HG02870 (cell line): ENCODE measurements around the gene STRAP.

Experiments
- ATAC-seq: cut with Tn5 transposase; IDR thresholded peaks from one replicate; pipeline ENCODE4 v1.9.1; 2021; ENCODE audit warnings: mild to moderate bottlenecking, moderate library complexity; ENCODE audit not compliant: unreplicated experiment

STRAP gene, protein sequence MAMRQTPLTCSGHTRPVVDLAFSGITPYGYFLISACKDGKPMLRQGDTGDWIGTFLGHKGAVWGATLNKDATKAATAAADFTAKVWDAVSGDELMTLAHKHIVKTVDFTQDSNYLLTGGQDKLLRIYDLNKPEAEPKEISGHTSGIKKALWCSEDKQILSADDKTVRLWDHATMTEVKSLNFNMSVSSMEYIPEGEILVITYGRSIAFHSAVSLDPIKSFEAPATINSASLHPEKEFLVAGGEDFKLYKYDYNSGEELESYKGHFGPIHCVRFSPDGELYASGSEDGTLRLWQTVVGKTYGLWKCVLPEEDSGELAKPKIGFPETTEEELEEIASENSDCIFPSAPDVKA

DNA sequence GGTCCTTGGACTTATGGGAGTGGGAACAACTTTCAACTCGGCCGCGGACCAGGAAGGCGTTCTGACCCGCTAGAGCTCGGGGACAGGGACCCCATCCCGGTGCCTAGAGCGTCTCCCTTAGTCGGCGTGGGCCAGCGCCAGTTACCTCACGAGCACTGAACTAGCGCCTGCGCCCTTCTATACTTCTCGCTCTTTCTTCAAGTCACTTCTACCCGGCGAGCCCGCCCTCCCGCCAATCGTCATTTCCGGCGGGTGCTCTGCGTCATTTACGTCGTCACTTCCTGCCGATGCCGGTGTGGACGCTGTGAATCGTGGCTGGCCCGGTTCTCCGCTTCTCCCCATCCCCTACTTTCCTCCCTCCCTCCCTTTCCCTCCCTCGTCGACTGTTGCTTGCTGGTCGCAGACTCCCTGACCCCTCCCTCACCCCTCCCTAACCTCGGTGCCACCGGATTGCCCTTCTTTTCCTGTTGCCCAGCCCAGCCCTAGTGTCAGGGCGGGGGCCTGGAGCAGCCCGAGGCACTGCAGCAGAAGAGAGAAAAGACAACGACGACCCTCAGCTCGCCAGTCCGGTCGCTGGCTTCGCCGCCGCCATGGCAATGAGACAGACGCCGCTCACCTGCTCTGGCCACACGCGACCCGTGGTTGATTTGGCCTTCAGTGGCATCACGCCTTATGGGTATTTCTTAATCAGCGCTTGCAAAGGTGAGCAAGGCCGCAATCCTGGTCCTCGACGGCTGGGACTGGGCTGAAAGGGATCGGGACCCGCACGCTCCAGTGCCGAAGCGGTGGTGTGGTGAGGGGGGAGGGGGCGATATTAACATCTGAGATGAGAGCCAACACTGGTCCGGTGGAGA lies at the start of gene STRAP:
TSS of gene STRAP (plus strand) at position 270 of the 854 bp plus-strand sequence. CDS start at position 591, 321 bp downstream.
- ATAC-seq, result peak; percentile 97

DNA sequence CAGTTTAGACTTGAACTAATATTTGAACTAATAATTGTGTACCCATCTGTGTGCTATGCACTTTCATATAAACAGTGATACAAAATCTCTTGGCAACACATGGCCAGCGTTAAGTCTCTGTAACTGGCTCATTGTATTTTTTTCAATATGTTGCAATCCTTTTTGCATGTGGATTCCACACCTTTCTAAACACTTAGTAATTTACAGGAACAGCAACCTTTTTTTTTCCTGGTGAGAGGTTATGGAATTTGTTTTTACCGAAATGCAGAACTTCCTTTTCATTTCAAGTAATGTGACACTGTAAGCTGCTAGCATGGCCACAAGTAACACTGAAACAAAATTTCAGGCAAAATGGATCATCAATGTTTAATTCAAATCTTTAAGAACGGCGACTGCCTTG lies 47.6 kb upstream of the STRAP start:
- ATAC-seq, result no peak

DNA sequence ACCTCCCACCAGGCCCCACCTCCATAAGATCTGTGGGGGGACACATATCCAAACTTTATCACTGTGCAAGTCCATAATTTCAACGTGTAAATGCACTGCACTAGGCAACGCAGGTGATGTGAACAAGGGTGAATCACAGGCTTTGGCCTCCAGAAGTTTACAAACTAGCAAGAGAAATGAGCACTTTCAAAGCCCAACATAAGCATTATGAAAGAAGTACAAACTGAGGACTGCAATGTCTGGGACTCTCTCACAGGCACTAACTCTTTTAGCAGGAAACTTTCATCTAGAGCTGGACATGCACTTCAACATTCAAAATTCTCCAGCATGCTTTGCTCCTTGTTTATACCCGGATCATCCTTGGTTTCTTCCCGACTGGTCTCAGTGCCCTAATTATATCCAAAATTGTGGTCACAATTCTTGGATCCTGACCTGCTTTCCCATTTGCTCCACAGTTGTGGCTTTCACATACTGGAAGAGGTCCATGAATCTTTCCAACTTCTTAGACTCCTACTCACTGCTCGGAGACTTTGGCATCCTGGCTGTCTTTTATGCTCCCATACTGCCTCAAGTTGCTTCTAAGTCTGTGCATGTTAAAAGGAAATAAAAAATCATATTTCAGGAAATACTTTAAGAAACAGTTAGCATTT lies 44.9 kb upstream of the STRAP start:
- no peak for ATAC-seq

DNA sequence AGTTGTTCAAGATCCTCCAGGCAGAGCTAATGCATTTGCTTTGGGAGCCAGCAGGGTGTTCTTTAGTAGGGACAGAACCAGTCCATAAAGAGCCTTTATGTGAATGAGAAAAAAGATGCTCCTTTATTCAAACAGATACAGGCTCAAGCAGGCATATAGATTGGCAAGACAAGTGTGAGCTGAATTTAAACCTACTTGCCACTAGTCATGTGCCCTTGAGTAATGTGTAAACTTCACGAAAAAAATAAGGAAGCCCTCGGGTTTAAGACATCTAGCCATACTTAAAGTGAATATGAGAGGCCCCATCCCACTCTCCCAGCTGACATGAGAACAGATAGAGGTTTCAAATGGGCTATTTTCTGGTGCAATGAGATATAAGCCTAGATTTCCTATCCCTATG lies 43.1 kb upstream of the STRAP start:
- ATAC-seq, result no peak

DNA sequence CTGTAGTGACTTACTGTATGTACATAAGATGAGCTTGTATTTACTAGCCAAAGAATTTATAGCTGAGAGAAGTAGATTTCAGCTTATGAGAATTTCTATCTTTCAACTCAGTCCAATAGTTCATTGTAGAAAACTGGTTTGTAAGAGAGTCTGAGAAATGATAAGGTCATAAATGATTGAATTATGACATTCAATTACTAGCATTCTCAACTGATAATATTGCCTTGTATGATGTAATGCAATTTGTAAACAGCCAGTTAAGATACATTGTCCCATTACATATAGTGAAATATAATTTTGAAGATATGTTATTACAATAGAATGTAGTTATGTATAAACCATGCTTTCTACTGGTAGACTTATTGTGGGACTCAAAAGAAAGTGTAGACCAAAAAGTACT lies 42.5 kb upstream of the STRAP start:
- no peak for ATAC-seq

DNA sequence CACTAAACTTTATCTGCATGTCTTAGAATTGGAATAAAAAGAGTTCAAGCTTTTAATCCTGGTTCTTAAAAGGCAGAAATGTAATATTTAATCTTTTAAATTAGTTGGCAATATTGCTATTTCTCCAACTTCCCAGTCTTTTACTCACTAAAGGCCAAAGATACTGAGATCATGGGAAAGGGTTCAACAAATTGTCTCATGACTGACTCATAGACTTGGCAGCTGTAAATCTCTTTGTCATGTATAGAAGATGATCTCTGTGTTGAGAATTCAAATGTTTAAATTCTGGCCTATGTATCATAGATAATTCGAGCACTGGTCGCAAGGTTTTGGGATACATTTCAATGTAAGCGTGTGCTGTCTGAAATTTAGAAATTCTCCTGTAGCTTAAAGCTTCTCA lies 40.1 kb upstream of the STRAP start:
- no peak for ATAC-seq

DNA sequence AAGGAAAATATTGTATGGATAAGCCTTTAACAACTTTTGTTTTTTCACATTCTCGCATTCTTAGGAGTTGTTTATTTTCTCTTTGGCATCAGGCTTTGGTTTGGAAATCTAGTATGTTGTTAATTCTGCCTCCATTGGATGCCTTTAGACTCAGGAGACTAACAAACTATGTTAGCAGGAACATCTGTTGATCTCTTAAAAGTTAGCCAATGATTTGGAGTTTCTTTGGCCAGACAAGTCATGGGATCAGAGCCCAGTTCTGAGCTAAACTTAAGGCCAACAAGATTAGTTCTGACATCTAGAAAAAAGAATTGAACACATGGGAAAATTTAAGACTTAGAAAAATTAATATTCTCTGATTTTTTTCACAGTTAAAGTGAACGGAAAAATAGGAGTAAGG lies 35.3 kb upstream of the STRAP start:
- ATAC-seq, result no peak

DNA sequence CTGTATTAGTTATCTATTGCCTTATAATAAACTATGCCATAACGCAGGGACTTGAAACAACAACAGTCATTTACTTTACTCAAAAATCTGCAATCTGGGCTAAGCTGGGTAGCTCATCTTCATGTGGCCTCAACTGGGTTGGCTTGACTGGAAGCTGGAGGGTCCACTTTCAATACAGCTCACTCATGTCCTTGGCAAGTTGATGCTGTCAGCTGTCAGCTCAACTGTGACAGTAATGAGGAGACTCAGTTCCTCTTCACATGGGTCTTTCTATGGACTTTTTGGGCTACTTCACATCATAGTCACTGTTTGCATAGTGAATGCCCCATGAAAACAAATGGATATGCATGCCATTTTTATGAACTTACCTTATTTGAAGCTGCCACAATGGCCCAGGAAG lies 33.6 kb upstream of the STRAP start:
- ATAC-seq, result no peak

DNA sequence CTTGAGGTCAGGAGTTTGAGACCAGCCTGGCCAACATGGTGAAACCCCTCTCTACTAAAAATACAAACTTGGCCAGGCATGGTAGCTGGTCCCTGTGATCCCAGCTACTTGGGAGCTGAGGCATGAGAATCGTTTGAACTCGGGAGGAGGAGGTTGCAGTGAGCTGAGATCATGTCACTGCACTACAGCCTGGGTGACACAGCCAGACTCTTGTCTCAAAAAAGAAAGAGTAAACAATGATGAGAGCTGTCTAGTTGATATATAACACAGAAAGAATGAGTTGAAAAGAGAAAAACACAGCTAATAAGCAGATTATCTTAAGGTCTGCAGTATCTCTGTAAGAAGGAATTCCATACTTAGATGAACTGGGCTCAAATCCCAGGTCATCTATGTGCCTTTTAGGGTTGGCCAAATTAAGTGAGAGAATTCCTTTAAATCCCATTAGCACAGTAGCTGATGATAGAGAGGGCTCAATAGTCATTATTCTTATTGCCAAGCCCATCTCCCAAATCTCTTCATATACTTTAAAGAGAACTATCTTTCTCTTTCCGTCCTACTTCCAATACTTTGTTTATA lies 31.1 kb upstream of the STRAP start:
- ATAC-seq, result no peak

DNA sequence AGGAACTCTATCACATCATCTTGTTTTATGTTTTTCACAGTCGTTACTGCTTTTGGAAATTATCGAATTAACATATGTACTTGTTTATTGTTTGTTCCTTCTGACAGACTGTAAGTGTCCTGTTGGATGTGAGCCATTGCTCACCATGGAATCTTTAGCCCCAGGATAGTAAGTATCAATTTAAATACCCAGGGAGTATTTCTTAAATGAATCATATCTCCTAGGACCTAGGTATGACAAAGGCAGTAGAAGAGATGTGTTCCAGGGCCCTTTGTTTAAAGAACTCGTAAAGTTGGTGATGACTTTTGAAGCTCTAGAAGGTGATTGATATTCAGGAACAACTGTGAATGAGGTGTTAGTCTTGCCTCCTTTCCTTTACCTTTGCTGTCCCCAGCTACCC lies 30.3 kb upstream of the STRAP start:
- no peak for ATAC-seq

DNA sequence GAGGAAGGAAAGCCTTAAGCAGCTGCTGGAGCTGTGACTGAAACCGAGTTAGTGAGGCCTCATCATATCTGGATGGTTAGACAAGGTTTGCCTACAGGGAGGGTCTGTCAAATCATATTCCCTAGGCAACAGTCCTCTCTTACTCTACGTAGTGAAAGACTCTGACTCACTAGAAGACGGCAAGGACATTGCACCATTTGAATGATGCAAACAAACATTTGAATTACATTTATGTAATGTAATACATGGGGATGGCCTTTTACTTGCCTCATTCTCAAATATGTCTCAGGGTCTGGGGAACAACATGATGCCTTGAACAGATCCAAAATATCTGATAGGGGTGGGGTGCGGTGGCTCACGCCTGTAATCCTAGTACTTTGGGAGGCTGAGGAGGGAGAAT lies 29.8 kb upstream of the STRAP start:
- no peak for ATAC-seq

DNA sequence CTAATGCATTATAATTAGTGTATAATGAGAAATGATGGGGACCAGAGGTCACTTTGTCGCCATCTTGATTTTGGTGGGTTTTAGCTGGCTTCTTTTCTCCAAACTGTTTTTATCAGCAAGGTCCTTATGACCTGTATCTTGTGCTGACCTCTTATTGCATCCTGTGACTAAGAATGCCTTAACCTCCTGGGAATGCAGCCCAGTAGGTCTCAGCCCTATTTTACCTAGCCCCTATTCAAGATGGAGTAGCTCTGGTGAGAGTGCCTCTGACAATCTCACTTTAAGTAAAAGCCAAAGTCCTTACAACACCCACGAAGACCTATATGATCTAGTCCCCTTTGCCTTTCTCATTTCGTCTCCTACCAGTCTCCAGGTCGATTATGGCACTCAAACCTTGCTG lies 28.3 kb upstream of the STRAP start:
- ATAC-seq, result no peak

DNA sequence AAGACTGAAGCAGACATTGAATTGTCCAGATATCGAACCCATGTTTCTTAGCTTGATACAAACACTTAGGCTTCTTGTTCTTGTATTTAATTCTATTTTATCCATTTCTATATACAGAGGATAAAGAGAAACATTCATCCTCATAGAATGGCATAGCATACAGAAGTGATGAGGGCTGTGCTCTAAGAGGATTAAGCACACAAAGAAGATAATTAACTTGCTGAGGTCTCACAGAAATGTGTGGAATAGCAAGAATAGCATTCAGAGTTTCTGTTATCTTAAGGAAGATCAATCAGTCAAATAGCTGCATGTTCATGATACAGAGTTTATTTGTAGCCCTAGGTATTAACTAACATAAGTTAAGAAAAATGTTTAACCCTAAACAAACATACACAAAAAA lies 27.3 kb upstream of the STRAP start:
- no peak for ATAC-seq

DNA sequence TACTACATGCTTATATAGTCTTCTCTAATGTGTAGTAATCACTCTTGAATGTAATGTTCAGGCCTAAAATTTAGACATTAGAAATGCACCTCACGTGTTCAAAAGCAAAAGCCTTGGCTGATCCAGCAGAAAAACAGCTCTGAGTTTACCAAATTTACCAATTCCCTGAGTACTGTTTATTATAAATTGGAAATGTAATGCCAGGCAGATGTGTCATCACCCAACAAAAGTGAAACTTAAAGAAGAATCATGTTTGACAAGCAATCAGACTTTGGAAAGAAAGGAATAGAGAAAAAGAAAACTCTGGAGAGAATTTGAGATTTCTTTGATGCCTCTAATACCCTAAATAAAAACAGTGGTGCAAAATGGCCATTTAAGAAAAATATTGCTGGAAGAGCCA lies 26.5 kb upstream of the STRAP start:
- no peak for ATAC-seq

DNA sequence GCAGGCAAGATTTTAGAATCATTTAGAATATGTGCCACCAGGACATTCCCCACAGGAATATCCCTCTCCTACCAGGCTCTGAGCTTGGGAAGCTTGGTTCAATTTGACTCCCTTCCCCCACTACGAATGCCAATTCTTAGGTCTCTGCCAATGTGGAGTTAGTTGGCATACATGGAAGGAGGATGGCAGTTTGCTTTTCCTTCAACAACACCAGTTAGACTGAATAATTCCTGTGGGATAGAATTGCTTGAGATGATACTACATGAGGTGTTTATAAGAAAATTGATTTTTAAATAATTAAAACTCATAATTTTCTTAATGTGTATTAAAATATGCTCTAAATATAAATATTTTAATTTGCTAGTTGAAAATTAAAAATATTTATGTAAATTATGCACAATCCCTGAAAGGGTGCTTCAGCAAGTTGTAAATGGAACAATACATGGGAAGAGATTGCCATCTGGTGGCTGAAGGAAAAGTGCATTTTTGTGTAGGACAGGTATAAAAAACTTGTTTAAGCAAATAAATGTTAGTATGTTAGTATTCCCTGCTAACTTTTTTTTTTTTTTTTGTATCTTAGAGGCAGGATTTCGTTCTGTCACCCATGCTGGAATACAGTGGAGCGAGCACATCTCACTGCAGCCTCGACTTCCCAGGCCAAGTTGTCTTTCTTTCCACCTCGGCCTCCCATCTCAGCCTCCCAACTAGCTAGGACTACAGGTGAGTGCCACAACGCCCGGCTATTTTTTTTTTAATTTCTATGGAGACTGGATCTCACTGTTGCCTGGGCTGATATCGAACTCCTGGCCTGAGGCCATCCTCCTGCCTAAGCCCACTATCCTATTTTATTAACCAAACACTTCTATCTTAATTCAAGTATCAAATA lies 25.8 kb upstream of the STRAP start:
- peak; percentile 63 for ATAC-seq

DNA sequence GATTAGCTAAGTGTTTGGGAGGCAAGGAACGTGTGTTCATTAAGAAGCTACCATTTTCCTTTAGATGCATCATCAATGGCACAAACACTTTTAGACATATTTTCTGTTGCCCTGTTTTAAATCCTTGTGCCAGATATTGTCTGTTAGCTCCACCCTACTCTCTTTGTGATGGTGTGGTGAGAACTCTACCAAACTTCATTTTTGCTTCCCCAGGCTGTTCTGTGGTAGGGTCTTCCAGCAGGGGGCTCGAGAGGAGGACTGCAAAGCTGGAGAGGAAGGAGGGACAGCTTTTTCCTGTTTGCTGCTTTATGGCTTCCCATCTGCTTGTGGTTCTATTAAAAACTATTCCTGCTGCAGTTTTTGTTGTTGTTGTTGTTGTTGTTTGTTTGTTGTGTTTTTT lies 23.8 kb upstream of the STRAP start:
- no peak for ATAC-seq

DNA sequence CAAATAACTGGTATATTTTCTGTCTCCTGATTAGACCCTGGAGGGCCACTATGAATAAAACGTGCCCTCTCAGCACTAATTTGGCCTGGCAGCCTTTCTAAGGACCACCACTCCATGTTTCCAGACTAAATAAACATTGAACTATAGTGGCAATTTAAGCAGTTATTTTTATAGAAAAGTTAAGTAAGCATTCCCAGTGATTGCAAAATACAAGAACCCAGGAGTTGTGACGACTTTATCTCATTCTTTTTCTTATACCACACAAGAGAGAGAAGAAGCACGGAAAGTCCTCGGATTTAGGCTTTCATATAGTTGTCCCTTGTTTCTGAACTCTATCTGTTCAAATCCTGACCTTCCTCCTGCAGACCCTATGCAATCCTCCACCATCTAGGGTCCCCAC lies 23.1 kb upstream of the STRAP start:
- no peak for ATAC-seq

DNA sequence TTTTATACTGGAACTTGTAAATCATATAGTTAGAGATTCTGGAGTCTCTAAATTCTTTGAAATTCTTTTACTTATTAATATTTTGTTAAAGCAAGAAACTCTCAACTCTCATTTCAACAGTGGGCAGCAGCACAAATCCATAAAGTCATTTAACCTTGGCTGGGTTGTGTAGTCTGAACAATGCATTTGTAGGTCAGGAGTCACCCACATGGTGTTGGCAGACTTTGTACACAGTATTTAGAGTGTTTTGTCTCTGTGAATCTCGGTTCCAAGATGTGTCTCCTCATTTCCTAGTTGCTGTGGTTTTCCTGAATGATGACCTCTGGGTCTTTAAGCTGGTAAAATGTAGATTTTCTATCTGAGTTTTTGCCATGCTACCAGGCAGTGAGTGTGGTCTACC lies 20.8 kb upstream of the STRAP start:
- ATAC-seq, result no peak

DNA sequence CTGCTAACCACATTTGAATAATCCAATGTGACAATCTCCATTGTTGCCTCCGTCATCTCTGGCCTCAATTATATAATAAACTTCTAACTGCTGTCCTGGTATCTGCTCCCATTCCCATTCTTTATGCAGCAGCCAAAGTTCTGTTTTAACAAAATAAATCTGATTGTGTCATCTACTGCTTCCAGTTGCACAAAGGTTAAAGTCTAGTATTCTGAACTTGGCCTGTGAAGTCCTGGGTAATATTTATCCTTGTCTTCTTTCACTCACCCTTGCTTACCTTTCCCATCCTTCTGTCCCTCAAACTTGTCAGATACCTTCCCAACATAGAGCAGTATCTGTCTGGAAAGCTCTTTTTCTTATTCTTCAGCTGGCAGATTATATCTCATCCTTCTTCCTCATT lies 19.3 kb upstream of the STRAP start:
- no peak for ATAC-seq

DNA sequence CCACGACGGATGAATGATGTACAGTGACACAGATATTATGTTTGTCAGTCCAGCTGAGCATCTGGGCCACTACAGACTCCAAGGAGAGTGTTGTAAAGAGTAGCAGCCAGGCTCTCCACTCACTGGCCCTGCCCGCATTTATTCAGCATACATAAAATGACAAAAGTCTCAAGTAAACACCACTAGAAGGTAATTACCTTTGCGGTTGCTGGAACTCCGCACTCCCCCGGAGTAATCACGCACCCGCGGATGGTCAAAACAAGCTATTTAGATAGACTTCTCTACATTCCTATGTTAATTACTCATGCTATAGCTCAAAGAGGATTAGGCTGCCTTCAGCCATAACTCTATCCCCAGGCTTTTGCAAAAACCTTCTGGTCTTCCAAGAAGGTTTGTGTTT lies 18.8 kb upstream of the STRAP start:
- no peak for ATAC-seq

DNA sequence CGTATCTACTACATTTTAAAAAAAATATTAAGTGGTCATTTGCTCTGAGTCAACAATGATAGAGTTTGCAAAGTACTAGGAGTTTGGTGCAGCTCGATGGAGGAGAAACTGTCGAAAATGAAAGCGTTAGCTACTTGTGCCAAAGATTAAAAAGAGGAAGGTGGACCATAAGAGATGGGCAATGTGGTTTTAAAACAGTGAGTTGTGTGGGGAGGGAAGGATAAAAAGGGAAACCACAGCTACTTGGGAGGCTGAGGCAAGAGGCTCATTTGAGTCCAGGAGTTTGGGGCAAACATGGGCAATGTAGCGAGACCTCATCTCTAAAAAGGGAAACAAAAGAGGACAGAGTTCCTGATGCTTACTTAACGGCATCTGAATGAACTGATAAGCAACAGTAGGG lies 18.2 kb upstream of the STRAP start:
- ATAC-seq, result peak; percentile 71
